Activated T-cell treated with anti-CD3 and anti-CD28 coated beads for 24 hours (primary cell): ENCODE results near the gene SOX2.
"Not testable (repeated sequence)": the region's sequence is repeated elsewhere in the genome, so short reads cannot be mapped to it uniquely, and the experiment has no call there.

ENCODE experiments used
- DNase-seq: peaks from one replicate; pipeline ENCODE4 v3.0.0-alpha.2; 2020; ENCODE audit warnings: low read depth

Gene SOX2

DNA sequence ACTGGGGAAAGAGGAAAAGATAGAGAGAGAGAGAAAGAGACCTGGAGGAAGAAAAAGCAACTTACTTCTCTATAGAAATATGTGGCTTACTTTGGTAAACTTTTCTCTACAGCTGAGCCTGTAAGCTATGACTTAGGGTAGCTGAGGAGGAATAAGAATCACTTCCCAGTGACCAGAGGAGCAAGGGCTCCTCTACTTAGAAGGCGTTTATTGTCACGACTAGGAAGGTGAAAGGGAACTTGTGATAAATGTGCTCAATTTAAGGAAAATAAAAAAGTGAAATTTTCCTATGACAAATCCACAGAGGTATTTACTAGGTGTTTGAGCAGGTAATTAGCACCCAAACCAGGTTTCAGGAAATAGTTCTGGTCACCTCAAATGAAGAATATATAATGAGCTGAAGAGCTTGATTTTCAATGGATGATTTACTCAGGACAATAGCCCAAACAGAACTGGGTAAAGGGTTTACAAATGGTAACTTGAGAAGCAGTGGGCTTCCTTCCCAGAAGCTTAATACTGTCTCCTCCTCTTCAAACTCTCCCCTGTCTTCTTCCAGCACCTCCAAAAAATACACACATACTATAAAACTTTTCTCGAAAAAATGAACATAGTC lies 46.1 kb downstream of the SOX2 start:
- no peak for DNase-seq

DNA sequence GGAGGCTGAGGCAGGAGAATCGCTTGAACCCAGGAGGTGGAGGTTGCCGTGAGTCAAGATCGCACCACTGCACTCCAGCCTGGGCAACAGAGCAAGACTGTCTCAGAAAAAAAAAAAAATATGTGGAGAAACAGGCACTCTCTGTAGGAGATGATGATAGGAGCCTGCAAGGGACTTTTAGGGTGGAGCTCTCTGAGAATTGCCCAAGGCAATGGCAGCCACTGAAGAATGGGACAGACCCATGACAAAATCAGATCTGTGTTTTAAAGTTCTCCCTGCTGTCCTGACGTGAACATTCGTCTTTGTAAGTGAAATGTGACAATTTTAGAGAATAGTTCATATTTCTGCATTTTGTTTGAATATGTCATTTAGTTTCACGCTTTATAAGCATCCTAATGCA lies 50.2 kb downstream of the SOX2 start:
- no peak for DNase-seq

DNA sequence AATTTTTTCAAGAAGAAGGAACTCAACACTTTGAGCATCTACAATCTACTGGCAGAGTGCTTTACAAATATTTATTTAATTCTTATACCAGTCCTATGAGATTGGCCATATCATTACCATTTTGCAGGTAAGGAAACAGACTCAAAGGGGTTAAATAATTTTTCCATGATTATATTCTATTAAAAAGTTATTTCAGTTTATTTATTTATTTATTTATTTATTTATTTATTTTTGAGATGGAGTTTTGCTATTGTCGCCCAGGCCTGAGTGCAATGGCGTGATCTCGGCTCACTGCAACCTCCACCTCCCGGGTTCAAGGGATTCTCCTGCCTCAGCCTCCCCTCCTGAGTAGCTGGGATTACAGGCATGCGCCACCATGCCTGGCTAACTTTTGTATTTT lies 52.3 kb downstream of the SOX2 start:
- not testable (repeated sequence) for DNase-seq
